HG02588 (cell line): ENCODE data around the gene CTCF.

Source experiments
- ATAC-seq: cut with Tn5 transposase; IDR thresholded peaks from one replicate; pipeline ENCODE4 v1.9.1; 2021; ENCODE audit warnings: mild to moderate bottlenecking, moderate library complexity; ENCODE audit not compliant: unreplicated experiment

Gene CTCF

DNA sequence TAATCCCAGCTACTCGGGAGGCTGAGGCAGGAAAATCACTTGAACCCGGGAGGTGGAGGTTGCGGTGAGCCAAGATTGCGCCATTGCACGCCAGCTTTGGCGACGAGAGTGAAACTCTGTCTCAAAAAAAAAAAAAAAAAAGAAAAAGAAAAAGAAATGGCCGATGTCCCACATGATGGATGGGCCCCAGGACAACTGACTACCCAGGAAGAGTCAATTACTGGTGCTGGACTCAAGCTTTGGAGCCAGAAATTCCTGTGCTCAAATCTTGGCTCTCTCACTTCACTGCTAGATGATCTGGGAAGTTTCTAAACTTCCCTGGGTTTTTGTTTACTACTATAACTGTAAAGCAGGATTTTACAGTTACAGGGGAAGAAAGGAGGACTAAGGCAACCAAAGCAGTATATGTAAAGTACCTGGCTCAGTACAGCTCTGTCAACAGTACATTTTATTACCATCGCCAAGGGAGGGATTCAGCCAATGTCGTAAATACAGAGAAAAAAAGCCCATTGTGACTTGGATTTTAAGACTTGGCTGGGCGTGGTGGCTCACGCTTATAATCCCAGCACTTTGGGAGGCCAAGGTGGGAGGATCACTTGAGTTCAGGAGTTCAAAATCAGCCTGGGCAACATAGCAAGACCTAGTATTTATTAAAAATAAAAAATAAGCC lies 116.2 kb downstream of the CTCF start:
- ATAC-seq, result no peak

DNA sequence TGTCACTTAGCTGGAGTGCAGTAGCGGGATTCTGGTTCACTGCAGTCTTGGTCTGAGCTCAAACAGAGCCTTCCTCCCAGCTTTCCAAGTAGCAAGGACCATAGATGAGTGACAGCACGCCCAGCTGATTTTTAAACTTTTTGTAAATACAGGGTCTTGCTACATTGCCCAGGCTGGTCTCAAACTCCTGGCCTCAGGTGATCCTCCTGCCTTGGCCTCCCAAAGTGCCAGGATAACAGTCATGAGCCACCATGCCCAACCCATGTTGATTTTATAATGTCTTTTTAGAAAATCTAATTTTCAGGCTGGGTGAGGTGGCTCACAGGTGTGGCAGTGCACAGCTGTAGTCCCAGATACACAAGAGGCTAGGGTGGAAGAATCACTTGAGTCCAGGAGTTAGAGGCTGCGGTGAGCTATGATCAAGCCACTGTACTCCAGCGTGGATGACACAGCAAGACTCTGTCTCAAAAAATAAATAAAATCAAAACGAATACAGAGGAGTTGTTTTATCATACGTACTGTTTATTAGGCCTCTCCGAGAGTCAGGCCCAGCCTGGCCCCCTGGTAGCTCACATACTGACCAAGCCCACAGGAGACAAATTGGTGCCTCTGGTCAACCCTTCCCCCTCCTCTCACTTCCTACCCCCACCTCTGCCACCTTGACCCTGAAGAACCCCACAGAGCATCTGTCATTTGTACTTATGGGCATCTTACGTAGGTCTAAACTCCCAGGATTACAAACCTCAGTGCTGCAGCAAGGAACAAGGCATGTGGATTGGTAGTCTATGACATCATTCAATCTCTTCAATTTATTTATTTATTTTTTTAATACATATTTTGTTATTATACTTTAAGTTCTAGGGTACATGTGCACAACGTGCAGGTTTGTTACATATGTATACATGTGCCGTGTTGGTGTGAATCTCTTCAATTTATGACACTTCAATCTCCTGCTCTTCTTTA lies 117.9 kb downstream of the CTCF start:
- no peak for ATAC-seq

DNA sequence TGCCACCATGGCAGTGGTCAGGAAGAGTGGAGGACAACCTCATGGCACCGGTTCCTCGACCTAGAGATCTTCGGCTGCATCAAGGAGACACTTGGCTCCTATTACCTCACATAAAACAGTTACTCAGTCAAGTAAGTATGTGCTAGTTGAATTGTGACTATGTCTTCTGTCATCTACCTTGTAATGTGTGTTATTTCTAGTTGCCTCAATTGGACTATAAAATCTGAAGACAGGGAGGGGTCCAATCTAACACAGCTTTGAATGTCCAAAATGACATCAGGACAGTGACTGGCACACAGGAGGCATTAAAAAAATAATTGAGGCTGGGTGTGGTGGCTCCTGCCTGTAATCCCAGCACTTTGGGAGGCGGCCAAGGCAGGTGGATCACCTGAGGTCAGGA lies 121.4 kb downstream of the CTCF start:
- no peak for ATAC-seq

- ATAC-seq, result no peak
Measured at GRCh38 chr16:67685388-67686112, 123.2 kb downstream of the CTCF start.
